ENCODE results near the gene RBM27.

The RBM27 gene

GRCh38 chr5:146232223-146232622 is 28.8 kb downstream of the RBM27 start:
- TF ChIP-seq TAF1 (IDR thresholded peaks at IDR 0.05; ENCODE audit: borderline replicate concordance, insufficient read depth, low read length) (no peak), FOXP2 (optimal IDR thresholded peaks at IDR 0.05; ENCODE audit: borderline replicate concordance, extremely low read depth, extremely low read length, insufficient read depth) (no peak), POLR2AphosphoS5 (IDR thresholded peaks at IDR 0.05; ENCODE audit: low read depth, low read length) (no peak), SIN3A (IDR thresholded peaks at IDR 0.05; ENCODE audit: borderline replicate concordance, insufficient read depth, low read length) (no peak)
- TF ChIP-seq, protein P1, sequence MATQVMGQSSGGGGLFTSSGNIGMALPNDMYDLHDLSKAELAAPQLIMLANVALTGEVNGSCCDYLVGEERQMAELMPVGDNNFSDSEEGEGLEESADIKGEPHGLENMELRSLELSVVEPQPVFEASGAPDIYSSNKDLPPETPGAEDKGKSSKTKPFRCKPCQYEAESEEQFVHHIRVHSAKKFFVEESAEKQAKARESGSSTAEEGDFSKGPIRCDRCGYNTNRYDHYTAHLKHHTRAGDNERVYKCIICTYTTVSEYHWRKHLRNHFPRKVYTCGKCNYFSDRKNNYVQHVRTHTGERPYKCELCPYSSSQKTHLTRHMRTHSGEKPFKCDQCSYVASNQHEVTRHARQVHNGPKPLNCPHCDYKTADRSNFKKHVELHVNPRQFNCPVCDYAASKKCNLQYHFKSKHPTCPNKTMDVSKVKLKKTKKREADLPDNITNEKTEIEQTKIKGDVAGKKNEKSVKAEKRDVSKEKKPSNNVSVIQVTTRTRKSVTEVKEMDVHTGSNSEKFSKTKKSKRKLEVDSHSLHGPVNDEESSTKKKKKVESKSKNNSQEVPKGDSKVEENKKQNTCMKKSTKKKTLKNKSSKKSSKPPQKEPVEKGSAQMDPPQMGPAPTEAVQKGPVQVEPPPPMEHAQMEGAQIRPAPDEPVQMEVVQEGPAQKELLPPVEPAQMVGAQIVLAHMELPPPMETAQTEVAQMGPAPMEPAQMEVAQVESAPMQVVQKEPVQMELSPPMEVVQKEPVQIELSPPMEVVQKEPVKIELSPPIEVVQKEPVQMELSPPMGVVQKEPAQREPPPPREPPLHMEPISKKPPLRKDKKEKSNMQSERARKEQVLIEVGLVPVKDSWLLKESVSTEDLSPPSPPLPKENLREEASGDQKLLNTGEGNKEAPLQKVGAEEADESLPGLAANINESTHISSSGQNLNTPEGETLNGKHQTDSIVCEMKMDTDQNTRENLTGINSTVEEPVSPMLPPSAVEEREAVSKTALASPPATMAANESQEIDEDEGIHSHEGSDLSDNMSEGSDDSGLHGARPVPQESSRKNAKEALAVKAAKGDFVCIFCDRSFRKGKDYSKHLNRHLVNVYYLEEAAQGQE (IDR thresholded peaks at IDR 0.05; ENCODE audit: insufficient read depth in 1 of 2, low read depth in 2 of 2, low read length in 2 of 2): no peak

GRCh38 chr5:146233441-146233840 is 30.0 kb downstream of the RBM27 start:
- TF ChIP-seq, protein P1 (IDR thresholded peaks at IDR 0.05; ENCODE audit: insufficient read depth in 1 of 2, low read depth in 2 of 2, low read length in 2 of 2): no peak
- TF ChIP-seq FOXP2 (optimal IDR thresholded peaks at IDR 0.05; ENCODE audit: borderline replicate concordance, extremely low read depth, extremely low read length, insufficient read depth) (no peak), POLR2AphosphoS5 (IDR thresholded peaks at IDR 0.05; ENCODE audit: low read depth, low read length) (no peak), SIN3A (IDR thresholded peaks at IDR 0.05; ENCODE audit: borderline replicate concordance, insufficient read depth, low read length) (no peak), TAF1 (IDR thresholded peaks at IDR 0.05; ENCODE audit: borderline replicate concordance, insufficient read depth, low read length) (no peak)

DNA sequence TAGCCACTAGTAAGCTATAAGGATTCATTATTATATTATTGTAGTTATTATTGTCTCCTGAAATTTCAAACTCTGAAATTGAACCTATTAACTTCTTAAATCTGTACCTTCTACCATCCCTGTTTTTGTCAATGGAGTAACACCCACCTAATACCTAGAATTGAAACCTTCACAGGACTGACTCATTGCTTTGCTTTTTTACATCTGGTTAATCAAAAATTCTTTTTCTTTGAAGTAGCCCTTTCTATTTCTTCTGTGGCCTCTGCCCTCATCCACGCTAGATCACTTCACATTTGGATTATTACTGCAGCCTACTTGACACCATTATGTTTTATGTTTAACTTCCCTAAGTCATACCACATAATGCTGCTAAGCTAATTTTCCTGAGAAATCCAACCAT is 35.6 kb downstream of the RBM27 start:
- TF ChIP-seq POLR2AphosphoS5 (IDR thresholded peaks at IDR 0.05; ENCODE audit: low read depth, low read length) (no peak), SIN3A (IDR thresholded peaks at IDR 0.05; ENCODE audit: borderline replicate concordance, insufficient read depth, low read length) (no peak), TAF1 (IDR thresholded peaks at IDR 0.05; ENCODE audit: borderline replicate concordance, insufficient read depth, low read length) (no peak), FOXP2 (optimal IDR thresholded peaks at IDR 0.05; ENCODE audit: borderline replicate concordance, extremely low read depth, extremely low read length, insufficient read depth) (no peak)
- TF ChIP-seq, protein P1 (IDR thresholded peaks at IDR 0.05; ENCODE audit: insufficient read depth in 1 of 2, low read depth in 2 of 2, low read length in 2 of 2): no peak

DNA sequence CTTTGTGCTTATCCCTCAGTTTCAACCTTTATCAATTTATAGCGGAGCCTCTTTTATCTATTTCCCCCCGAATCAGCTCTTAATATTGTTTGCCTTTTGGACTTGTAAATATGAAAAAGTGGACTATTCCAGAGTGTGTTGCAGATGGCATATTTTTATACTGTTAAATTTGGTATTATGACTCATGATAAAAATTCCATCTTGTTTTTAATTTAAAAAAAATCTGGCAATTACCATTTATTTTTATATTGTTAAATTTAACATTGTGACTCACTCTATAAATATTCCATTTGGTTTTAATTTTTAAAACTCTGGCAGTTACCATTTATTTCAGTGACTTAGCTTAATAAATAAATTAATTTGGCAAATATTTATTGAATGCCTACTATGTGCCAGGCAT is 37.5 kb downstream of the RBM27 start:
- TF ChIP-seq POLR2AphosphoS5 (IDR thresholded peaks at IDR 0.05; ENCODE audit: low read depth, low read length) (no peak), FOXP2 (optimal IDR thresholded peaks at IDR 0.05; ENCODE audit: borderline replicate concordance, extremely low read depth, extremely low read length, insufficient read depth) (no peak), TAF1 (IDR thresholded peaks at IDR 0.05; ENCODE audit: borderline replicate concordance, insufficient read depth, low read length) (no peak), SIN3A (IDR thresholded peaks at IDR 0.05; ENCODE audit: borderline replicate concordance, insufficient read depth, low read length) (no peak)
- TF ChIP-seq, protein P1 (IDR thresholded peaks at IDR 0.05; ENCODE audit: insufficient read depth in 1 of 2, low read depth in 2 of 2, low read length in 2 of 2): no peak

- no peak for TF ChIP-seq SIN3A (IDR thresholded peaks at IDR 0.05; ENCODE audit: borderline replicate concordance, insufficient read depth, low read length)
- no peak for TF ChIP-seq TAF1 (IDR thresholded peaks at IDR 0.05; ENCODE audit: borderline replicate concordance, insufficient read depth, low read length)
- TF ChIP-seq, protein P1 (IDR thresholded peaks at IDR 0.05; ENCODE audit: insufficient read depth in 1 of 2, low read depth in 2 of 2, low read length in 2 of 2): no peak
- TF ChIP-seq FOXP2 (optimal IDR thresholded peaks at IDR 0.05; ENCODE audit: borderline replicate concordance, extremely low read depth, extremely low read length, insufficient read depth): no peak
- TF ChIP-seq POLR2AphosphoS5 (IDR thresholded peaks at IDR 0.05; ENCODE audit: low read depth, low read length): no peak
Measured at GRCh38 chr5:146243247-146243646, 39.8 kb downstream of the RBM27 start.

All from PFSK-1 (cell line).